8988T (cell line): ENCODE measurements around the gene IFTAP.
A peak's percentile ranks its signal among the peaks of the same experiment; 100 is the strongest.
"Not testable (repeated sequence)": the region's sequence is repeated elsewhere in the genome, so short reads cannot be mapped to it uniquely, and the experiment has no call there.

Experiments used
- DNase-seq: peaks from one replicate; pipeline ENCODE4 v3.0.0; 2011

Gene IFTAP

GRCh38 chr11:36594316-36594989, at the start of gene IFTAP:
TSS of gene IFTAP (plus strand) at chr11:36594502. CDS start at chr11:36610104, 15,602 bp downstream.
- peak; percentile 60 for DNase-seq

DNA sequence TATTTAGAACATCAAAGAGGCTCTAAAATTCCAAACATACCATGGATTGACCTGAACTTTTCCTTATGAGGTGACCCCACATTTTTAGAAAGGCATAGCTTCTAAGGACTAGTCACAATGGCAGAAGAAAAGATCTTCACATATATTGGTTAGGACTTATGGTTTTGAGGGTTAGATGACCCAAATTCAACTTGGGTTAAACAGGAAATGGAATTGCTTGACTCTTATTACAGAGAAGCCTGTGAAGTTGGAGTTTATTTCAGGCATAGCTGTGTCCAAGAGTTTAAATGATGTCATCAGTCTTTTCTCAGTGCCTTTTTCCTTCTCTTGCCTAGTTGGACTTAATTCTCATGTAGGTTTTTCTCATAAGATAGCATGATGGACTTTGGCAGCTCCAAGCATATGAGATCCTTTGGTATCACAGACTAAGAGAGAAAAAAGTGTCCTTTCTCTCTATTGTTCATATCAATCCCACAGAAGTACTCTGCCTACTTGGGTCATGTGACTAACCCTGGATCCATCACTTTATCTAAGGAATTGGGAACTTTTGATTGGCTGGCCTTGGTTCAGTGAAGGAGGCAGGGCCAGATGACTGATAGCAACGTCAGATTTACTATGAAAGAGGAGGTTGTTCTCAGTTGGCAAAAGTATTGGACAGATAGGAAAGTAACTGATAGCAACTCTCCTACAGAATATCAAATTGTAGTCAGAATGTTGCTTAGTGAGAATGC, 43.8 kb upstream of the IFTAP start:
- DNase-seq: no peak

DNA sequence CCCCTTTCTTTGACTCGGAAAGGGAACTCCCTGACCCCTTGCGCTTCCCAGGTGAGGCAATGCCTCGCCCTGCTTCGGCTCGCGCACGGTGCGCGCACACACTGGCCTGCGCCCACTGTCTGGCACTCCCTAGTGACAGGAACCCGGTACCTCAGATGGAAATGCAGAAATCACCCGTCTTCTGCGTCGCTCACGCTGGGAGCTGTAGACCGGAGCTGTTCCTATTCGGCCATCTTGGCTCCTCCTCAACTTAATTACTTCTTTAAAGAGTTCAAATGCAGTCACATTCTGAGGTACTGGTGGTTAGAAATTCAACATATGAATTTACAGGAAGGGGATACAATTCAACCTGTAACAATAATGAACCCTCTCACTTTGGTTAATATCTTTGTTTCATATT, 36.9 kb upstream of the IFTAP start:
- DNase-seq: not testable (repeated sequence)

DNA sequence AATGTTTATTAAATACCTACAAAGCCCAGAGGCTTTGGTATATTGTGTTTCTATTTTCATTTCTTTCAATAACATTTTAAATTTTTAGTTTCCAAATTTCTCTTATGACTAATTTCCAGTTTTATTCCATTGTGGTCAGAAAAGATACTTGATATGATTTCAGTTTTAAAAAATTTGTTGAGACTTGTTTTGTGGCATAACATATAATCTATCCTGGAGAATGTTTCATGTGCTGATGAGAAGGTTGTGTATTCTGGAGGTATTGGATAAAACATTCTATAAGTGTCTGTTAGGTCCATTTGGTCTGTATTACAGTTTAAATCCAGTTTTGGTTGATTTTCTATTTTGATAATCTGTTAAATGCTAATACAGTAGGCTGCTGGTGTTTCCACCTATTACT, 36.3 kb upstream of the IFTAP start:
- no peak for DNase-seq

DNA sequence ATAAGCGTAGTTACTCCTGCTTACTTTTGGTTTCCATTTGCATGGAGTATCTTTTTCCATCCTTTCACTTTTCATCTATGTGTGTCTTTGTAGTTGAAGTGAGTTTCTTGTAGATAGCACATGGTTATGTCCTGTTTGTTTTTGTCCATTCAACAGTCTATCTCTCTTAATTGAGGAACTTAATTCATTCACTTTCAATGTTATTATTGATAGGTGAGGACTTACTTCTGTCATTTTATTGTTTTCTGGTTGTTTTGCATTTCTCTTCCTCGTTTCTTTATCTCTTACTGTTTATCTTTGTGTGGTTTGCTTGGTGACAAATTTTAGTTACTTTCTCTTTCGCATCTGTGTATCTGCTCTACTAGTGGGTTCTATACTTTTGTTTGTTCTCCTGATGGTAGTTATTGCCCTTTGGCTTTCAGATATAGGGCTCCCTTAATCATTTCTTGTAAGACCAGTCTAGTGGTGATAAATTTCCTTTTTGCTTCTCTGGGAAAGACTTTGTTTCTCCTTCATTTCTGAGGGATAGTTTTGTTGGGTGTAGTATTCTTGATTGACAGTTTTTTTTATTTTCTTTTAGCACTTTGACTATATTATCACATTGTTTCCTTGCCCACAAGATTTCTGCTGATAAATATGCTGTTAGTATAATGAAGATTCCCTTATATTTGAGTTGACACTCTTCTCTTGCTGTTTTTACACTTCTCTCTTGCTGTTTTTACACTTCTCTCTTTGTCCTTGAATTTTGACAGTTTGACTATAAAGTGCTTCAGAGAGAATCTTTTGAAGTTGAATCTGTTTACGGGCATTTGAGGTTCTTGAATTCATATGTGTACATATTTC, 35.5 kb upstream of the IFTAP start:
- DNase-seq: no peak

DNA sequence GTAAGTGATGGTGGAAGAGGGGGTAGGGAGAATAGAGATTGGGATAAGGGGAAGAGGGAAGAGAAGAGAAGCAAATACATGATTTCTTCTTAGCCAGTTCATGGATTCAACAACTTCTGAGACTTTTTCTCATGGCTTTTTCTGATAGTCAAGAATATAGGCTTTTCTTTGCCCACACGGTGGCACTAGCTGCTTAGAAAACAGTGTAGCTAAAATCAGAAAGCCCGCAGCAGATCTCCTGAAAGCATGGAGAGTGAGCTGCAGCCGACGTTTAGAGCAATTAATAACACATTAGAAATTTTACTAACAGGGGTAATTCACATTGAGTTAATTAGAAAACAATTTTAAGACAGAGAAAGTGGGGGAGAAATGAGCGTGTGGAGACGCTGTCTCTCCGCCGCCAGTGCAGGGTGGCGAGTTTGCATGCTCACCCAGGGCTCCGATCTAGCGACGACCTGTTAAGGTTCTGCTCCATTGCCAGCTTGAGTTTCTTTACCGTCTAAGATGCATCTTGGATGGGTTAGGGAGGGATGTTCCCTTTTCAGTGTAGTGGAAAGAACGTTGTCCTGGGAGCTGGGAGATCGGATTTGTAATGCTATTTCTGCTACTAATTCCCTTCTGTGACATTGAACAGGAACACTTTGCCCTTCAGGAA, 29.8 kb upstream of the IFTAP start:
- no peak for DNase-seq

DNA sequence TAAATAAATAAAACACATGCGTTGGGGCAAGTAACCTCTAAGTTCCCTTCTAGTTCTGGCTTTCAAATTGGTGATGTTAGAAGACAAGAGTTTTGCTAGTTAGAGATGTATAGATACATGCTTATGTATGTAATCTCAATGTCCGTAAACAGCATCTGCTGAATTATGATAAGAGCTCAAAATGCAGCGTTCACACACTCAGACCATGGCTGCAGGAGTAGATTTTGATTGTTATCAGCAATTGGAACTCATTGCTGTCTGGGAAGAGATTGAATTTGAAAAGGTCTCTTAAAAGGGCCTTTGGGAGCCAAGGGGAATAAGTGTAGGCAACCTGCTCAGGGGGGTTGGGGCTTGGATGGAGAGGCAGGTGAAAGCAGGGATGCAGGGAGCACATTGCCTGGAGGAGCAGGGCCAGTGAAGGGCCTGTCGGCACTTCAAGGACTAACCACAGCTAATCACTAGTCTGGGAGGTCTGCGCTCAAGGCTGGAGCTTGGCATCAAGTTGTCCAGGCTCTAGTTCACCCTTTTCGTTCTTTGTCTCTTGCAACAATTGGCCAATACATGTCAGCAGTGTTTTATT, 29.2 kb upstream of the IFTAP start:
- DNase-seq: no peak

- DNase-seq: no peak
Measured at GRCh38 chr11:36566407-36567053, 27.8 kb upstream of the IFTAP start.

DNA sequence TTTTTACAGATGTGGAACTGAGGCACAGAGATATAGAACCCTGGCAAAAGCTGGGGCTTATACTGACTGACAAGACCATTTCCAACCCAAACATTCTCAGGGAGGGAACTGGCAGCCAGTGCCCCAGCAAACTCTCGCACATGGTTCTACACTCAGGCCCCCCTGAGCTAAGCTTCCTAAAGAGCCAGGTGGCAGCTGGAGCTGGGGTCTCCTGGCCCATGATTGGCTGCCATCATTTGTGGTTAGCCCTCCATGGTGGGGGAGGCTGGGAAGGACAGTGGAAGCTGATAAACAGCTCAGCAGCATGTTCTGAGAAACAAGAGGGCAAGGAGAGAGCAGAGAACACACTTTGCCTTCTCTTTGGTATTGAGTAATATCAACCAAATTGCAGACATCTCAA, 26.6 kb upstream of the IFTAP start, which contains the start of gene RAG1:
Gene RAG1, plus strand, starts transcription at position 314 of the 400 bp plus-strand sequence. CDS start 5,298 bp downstream, outside the sequence.
- no peak for DNase-seq

DNA sequence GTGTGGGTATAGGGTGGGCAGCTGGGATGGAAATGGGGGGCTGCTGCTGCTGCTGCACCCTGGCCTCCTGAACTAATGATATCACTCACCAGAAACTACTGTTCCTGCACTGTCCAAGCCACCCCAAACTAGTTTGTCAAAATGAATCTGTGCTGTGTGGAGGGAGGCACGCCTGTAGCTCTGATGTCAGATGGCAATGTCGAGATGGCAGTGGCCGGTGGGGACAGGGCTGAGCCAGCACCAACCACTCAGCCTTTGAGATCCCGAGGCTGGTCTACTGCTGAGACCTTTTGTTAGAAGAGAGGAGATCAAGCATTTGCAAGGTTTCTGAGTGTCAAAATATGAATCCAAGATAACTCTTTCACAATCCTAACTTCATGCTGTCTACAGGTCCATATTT, 25.2 kb upstream of the IFTAP start:
- no peak for DNase-seq

DNA sequence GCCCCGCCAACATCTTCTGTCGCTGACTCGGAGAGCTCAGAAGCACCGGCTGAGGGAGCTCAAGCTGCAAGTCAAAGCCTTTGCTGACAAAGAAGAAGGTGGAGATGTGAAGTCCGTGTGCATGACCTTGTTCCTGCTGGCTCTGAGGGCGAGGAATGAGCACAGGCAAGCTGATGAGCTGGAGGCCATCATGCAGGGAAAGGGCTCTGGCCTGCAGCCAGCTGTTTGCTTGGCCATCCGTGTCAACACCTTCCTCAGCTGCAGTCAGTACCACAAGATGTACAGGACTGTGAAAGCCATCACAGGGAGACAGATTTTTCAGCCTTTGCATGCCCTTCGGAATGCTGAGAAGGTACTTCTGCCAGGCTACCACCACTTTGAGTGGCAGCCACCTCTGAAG, 19.8 kb upstream of the IFTAP start:
- no peak for DNase-seq

GRCh38 chr11:36577373-36577772, 16.9 kb upstream of the IFTAP start:
- DNase-seq: no peak

DNA sequence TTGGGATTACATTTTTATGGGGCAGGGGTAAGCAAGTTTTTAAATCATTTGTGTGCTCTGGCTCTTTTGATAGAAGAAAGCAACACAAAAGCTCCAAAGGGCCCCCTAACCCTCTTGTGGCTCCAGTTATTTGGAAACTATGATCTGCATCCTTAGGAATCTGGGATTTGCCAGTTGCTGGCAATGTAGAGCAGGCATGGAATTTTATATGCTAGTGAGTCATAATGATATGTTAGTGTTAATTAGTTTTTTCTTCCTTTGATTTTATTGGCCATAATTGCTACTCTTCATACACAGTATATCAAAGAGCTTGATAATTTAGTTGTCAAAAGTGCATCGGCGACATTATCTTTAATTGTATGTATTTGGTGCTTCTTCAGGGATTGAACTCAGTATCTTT, 16.4 kb upstream of the IFTAP start:
- no peak for DNase-seq

GRCh38 chr11:36578458-36578857, 15.8 kb upstream of the IFTAP start:
- DNase-seq: no peak

GRCh38 chr11:36581536-36581935, 12.8 kb upstream of the IFTAP start:
- DNase-seq: no peak

DNA sequence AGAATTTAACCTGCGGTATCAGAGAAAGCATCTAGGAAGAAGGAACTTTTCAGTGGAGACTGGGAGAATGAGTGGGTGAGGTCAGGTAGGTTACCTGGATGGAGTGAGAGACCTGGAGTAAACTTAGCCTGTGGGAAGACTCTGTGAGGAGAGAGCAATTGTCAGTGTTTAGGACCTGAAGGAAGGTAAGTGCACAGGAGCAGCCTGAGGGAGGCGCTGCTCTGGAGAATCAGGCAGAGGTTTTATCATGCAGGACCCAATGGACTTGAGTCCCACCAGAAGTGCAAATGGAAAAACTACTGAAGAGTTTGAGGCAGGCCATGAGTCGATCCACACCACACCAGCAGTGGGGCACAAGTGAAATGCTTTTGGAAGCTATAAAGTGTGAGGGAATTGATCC, 10.6 kb upstream of the IFTAP start:
- DNase-seq: no peak

GRCh38 chr11:36586543-36586942, 7.8 kb upstream of the IFTAP start:
- DNase-seq: no peak

DNA sequence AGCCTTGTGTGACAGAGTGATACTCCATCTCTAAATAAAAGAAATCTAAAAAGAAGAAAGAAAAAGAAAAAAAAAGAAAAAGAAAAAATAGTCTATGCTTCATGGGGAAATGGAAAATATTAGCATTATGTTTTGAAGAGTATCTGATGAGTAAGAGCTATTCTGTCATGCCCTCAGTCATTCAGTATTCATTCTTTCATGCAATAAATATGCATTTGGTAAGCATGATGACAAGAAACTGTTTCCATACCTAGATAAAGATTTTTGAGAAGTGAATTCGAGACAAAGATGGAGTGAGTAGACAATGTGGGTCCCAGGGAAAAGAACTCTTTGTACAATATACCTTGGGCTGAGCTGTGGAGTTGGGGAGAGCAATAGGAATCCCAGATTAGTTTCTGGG, 6.2 kb upstream of the IFTAP start:
- no peak for DNase-seq

DNA sequence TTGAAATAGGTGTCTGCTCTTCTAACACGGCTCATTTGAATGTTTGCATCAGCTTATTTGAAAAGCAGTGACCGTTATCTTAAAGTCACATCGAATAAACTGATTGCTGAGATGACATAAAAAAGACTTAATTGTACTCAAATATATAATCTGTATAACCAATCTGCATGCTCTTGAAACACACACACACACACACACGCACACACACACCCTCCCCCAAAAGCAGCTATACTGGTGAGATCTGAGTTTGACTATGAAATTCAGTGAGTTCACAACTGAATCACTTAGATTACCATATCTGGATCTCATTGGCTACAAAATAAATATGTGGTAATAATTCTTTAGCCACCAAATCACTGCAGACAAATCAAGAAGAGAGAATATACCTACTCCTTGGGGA, 3.8 kb upstream of the IFTAP start:
- no peak for DNase-seq

DNA sequence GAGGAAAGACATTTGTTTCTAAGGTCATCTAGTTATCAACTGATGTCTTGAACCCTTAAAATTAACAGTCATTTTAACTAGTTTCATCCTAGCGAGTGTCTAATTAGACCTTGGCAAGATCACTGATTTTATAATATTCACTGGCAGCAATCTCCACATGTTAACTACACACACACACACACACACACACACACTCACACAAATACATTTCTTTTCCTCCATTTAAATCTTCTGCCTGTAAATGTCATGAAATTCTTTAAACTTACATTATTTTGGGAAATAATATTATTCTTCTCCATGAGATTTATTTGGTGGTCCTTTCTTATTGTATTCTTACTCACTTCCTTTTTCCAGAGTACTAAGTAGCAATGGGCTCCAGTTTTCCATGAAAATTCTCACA, 2.9 kb upstream of the IFTAP start:
- DNase-seq: no peak

DNA sequence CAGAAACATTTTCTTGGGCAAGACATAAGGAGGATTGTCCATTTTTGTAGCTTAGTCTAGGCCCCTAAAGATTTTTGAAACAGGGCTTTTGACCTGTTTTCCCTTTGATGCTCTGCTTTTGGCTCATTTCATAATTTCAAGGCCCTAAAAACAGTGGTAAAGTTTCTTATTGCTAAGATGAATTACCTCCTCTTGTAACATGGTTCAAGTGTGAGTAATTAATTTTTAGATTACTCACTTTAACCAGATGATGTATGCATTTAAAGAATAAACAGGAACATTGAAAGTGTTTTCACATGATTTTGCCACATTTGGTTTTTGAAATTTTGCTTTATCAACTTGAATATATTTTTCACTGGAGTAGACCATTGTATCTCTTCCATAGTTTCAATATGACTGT, 2.6 kb downstream of the IFTAP start:
- DNase-seq: no peak

- DNase-seq: no peak
Measured at GRCh38 chr11:36598051-36598450, 3.7 kb downstream of the IFTAP start, which contains the start of gene RAG2. TSS of gene RAG2 (minus strand) at chr11:36598236. CDS start at chr11:36594168, 4,068 bp downstream.
